DND-41 (cell line): ENCODE measurements around the gene EVI5L.

ENCODE experiments used
- EZH2 ChIP-seq: IDR thresholded peaks from 3 replicates; pipeline ENCODE4 v1.6.1; 2012; ENCODE audit warnings: borderline replicate concordance, low read depth, mild to moderate bottlenecking, moderate library complexity, low read length, inconsistent platforms; ENCODE audit not compliant: severe bottlenecking
- TF ChIP-seq, protein P1 (sequence below): IDR thresholded peaks from 2 replicates; pipeline ENCODE4 v1.5.1; 2012; ENCODE audit warnings: borderline replicate concordance, low read length, moderate library complexity, mild to moderate bottlenecking; ENCODE audit not compliant: poor library complexity, severe bottlenecking; ENCODE audit errors: extremely low read depth

DNA sequence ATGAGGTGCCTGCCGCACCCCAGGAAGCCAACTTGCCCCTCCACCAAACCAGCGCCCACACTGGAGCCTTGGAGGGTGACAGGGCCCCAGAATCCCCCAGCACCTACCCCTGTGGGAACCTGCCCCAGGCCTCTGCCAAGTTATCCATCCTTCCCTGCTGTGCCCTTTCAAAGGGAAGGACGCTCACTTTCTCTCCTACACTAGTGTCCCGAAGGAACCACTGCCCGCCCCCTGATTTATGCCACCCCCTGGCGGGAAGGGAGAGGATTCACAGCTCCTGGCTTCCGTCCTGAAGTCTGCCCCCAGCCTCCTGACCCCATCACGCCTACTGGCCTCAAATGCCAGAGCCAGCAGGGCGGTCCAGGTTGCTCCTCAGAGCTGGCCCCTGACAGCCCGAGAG, 1.4 kb downstream of the EVI5L start:
- TF ChIP-seq EZH2, result no peak
- TF ChIP-seq, protein P1, sequence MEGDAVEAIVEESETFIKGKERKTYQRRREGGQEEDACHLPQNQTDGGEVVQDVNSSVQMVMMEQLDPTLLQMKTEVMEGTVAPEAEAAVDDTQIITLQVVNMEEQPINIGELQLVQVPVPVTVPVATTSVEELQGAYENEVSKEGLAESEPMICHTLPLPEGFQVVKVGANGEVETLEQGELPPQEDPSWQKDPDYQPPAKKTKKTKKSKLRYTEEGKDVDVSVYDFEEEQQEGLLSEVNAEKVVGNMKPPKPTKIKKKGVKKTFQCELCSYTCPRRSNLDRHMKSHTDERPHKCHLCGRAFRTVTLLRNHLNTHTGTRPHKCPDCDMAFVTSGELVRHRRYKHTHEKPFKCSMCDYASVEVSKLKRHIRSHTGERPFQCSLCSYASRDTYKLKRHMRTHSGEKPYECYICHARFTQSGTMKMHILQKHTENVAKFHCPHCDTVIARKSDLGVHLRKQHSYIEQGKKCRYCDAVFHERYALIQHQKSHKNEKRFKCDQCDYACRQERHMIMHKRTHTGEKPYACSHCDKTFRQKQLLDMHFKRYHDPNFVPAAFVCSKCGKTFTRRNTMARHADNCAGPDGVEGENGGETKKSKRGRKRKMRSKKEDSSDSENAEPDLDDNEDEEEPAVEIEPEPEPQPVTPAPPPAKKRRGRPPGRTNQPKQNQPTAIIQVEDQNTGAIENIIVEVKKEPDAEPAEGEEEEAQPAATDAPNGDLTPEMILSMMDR, result no peak
